Heart left ventricle (tissue), 16 donors: ENCODE data around the gene RPGRIP1L. TPM values are rescaled to one million over a fixed set of nuclear protein-coding genes. Genes with fewer than 3 reads are reported as not detected.

Experiments used
- ATAC-seq, 4 donors: fragments of 200-7000 bp; cut with Tn5 transposase; one replicate each; pipeline ENCODE4 v1.9.1; 2020 to 2022; ENCODE audit warnings: moderate library complexity in 4 of 4, mild to moderate bottlenecking in 3 of 4, moderate number of reproducible peaks in 1 of 4
- DNase-seq, 5 donors: peaks; one replicate each; pipeline ENCODE4 v3.0.0-alpha.2; 2020
- H3K27ac ChIP-seq, 12 donors: fragments of 200-600 bp; sonication (generic) in 4 of 12; one replicate each; pipeline versions ENCODE4 v1.5.0 to v1.8.0; 2016 to 2022; ENCODE audit warnings: mild to moderate bottlenecking in 2 of 12
- H3K27me3 ChIP-seq, 9 donors: fragments of 200-600 bp; sonication (generic) in 2 of 9; one replicate each; pipeline versions ENCODE4 v1.5.1 to v1.8.0; 2016 to 2022; ENCODE audit warnings: mild to moderate bottlenecking in 3 of 9
- H3K36me3 ChIP-seq, 9 donors: fragments of 200-600 bp; sonication (generic) in 2 of 9; one replicate each; pipeline versions ENCODE4 v1.5.0 to v1.8.0; 2018 to 2022; ENCODE audit warnings: mild to moderate bottlenecking in 2 of 9
- H3K4me1 ChIP-seq, 12 donors: fragments of 200-600 bp; sonication (generic) in 4 of 12; one replicate each; pipeline versions ENCODE4 v1.5.0 to v1.8.0; 2016 to 2022; ENCODE audit warnings: mild to moderate bottlenecking in 3 of 12
- H3K4me3 ChIP-seq, 12 donors: fragments of 200-600 bp; sonication (generic) in 4 of 12; one replicate each; pipeline versions ENCODE4 v1.5.0 to v1.8.0; 2017 to 2022; ENCODE audit warnings: mild to moderate bottlenecking in 9 of 12, moderate library complexity in 4 of 12
- H3K9me3 ChIP-seq, 12 donors: fragments of 200-600 bp; sonication (generic) in 4 of 12; one replicate each; pipeline versions ENCODE4 v1.5.0 to v1.8.0; 2016 to 2022; ENCODE audit warnings: mild to moderate bottlenecking in 1 of 12
- POLR2A ChIP-seq, 2 donors: fragments of 450-650 bp; IDR thresholded peaks; one replicate each; pipeline ENCODE4 v1.6.1; 2017; ENCODE audit warnings: antibody characterized with exemption in 2 of 2, mild to moderate bottlenecking in 2 of 2, moderate library complexity in 2 of 2
- WGBS, 4 donors: extraction: QIAGEN DNeasy Blood & Tissue Kit in 2 of 4; methylation state at CpG; one replicate each; pipeline versions ENCODE4 v1.1.5 to v1.1.7; 2013 to 2018; 5-methylcytosine and 5-hydroxymethylcytosine counted together
- intact Hi-C, 10 donors: fragments of 100-400 bp; cut with DNase I; formaldehyde crosslinking; loops; one replicate each; pipeline versions ENCODE4 v1.11.1 to v1.14.2; 2022
- polyA plus RNA-seq, 2 donors: library from polyadenylated mRNA; stranded (reverse); fragments of 200-250 nt; gene quantifications; one replicate each; pipeline ENCODE4 v1.2.3, GENCODE V29; 2013
- total RNA-seq, 9 donors: library from RNA; depleted of rRNA in 2 of 9; stranded (reverse); fragments of >200 nt in 2 of 9; fragmentation: NEBNext Ultra II Directional in 3 of 9; extraction: Animal tissue kit (Norgen Biotek cat#: 25700) in 3 of 9; gene quantifications; one replicate each; pipeline versions ENCODE4 v1.1.0 to v1.2.4, GENCODE V29; 2016 to 2023
- TF ChIP-seq, protein P1 (sequence below), 12 donors: fragments of 200-600 bp; sonication (generic) in 4 of 12; IDR thresholded peaks; one replicate each; pipeline versions ENCODE4 v1.5.0 to v1.8.0; 2018 to 2022; ENCODE audit warnings: antibody characterized with exemption in 12 of 12, mild to moderate bottlenecking in 5 of 12
- donor health status: ischemic (EF 13 %, LVEDD 7.1; RV severe dilation, severe dysfunction).
- donor health status: healthy with polysubstance abuse.
- donor health status: DM: no; HTN: yes; CAD: no.
- donor health status: DM: no; HTN: no; CAD: no.
- donor health status: ischemic (EF 25% LVEDD 6.9; RV normal size, moderate dysfunction).
- donor health status: ischemic (EF 25% LVEDD 5.7; RV mildly dilated, moderate dysfunction).
- donor health status: healthy.
- donor health status: DM: yes; HTN: yes; CAD: no.
- donor health status: ischemic (EF 35%, LVEDD 5.7; RV mildly dilated, moderate dysfunction).
- donor health status: nonischemic (EF 11% LVEDD 7.7; RV severe dilation, severe dysfunction).
- donor health status: DM: yes; HTN: yes; CAD: no.
- donor health status: PGD.
- donor health status: ischemic (EF 29% LVEDD 5.4; RV normal size, mild dysfunction).
- donor health status: nonischemic (EF 23%, LVEDD 6.1; RV moderate dilation, normal function).

Gene RPGRIP1L
- total and polyA plus RNA-seq, 11 donors = 0.69 to 4.6 (median 2.3) TPM

DNA sequence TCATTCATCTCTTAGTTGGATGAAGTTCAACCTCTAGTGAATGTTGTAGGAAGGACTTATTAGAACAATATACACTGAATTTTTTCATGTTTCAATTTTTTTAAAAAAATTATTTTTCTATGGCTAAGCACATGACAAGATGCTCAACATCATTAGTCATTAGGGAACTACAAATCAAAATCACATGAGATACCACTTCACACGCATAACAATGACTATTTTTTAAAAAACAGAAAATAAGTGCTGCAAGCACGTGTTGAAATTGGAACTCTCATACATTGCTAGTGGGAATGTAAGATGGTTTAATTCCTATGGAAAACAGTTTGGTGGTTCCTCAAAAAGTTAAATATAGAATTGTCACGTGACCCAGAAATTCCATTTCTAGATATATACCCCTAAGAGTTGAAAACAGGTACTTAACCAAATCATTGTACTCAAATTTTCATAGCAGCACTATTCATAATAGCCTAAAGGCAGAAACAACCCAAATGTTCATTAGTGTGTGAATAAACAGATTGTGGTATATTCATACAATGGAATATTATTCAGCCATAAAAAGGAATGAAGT lies 115.5 kb downstream of the RPGRIP1L start:
- no peak for ATAC-seq

DNA sequence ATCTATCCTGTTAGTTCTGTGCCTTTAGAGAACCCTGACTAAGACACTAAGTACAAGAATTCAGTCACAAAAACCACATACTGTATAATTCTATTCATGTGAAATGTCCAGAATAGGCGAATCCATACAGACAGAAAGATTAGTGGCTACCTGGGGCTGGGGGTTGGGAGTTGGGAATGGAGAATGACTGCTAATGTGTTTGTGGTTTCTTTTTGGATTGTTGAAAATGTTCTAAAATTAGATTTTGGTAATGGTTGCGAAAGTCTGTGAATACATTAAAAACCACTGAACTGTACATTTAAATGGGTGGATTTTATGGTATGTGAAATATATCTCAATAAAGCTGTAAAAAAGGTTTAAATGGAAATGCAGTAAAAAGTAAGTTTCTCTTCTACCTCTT lies 120.3 kb downstream of the RPGRIP1L start:
- 89 to 95% (median 91%) methylated on average over 2 of the region's 2 CpGs for WGBS, 4 donors
- DNase-seq = no peak
- Histone ChIP-seq H3K36me3 (no peaks in the 10 kb centered on the region), H3K27ac (no peak overlapping the region), H3K4me3 (no peak overlapping the region), H3K27me3 (no peaks in the 10 kb centered on the region), H3K4me1 (no peaks in the 10 kb centered on the region), H3K9me3 (peaks cover 0 to 1% (median 0%) of the 10 kb centered on the region in 12 donors)
- intact Hi-C loops = no loop called here
- TF ChIP-seq, protein P1, sequence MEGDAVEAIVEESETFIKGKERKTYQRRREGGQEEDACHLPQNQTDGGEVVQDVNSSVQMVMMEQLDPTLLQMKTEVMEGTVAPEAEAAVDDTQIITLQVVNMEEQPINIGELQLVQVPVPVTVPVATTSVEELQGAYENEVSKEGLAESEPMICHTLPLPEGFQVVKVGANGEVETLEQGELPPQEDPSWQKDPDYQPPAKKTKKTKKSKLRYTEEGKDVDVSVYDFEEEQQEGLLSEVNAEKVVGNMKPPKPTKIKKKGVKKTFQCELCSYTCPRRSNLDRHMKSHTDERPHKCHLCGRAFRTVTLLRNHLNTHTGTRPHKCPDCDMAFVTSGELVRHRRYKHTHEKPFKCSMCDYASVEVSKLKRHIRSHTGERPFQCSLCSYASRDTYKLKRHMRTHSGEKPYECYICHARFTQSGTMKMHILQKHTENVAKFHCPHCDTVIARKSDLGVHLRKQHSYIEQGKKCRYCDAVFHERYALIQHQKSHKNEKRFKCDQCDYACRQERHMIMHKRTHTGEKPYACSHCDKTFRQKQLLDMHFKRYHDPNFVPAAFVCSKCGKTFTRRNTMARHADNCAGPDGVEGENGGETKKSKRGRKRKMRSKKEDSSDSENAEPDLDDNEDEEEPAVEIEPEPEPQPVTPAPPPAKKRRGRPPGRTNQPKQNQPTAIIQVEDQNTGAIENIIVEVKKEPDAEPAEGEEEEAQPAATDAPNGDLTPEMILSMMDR (IDR thresholded peaks at IDR 0.05) = no peak
- TF ChIP-seq POLR2A (IDR thresholded peaks at IDR 0.05) = no peak
- no peak for ATAC-seq

More for the DNA sequence above, 115.5 kb downstream of the RPGRIP1L start:
- Histone ChIP-seq H3K4me3 (no peak overlapping the region), H3K9me3 (peaks cover 0 to 16% (median 4%) of the 10 kb centered on the region in 12 donors), H3K36me3 (no peaks in the 10 kb centered on the region), H3K27me3 (no peaks in the 10 kb centered on the region), H3K27ac (no peak overlapping the region), H3K4me1 (no peaks in the 10 kb centered on the region)
- 87 to 92% (median 90%) methylated on average over 3 of the region's 3 CpGs for WGBS, 4 donors
- no peak for DNase-seq
- TF ChIP-seq POLR2A (IDR thresholded peaks at IDR 0.05) = no peak
- TF ChIP-seq, protein P1 (IDR thresholded peaks at IDR 0.05) = no peak
- intact Hi-C loops = no loop called here

DNA sequence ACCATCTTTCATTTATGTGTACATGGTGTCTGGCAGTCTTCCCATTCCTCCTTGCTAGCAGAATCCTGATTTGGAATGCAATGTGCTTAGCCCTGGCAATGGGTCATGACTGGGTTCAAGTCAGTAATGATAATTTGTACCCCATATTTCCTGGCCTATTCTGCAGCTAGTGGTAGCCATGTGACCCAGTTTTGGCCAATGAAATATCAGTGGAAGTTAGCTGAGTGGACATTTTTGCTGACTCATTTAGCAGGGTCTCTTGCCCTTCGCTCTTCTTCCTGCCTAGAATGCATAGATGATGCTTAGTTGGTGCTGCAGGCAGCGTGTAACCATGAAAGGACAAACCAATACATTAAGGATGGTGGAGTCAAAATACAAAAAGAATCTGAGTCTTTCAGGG lies 121.9 kb downstream of the RPGRIP1L start:
- WGBS, 4 donors = 89 to 96% (median 92%) methylated on average over 2 of the region's 2 CpGs
- no peak for DNase-seq
- no peaks in the 10 kb centered on the region for H3K36me3 ChIP-seq
- no peak overlapping the region for H3K27ac ChIP-seq
- no peaks in the 10 kb centered on the region for H3K27me3 ChIP-seq
- H3K4me1 ChIP-seq = no peaks in the 10 kb centered on the region
- ATAC-seq = no peak
- intact Hi-C loops = no loop called here
- no peak for TF ChIP-seq POLR2A (IDR thresholded peaks at IDR 0.05)
- TF ChIP-seq, protein P1 (IDR thresholded peaks at IDR 0.05) = no peak
- H3K9me3 ChIP-seq = no peaks in the 10 kb centered on the region
- H3K4me3 ChIP-seq = no peak overlapping the region

DNA sequence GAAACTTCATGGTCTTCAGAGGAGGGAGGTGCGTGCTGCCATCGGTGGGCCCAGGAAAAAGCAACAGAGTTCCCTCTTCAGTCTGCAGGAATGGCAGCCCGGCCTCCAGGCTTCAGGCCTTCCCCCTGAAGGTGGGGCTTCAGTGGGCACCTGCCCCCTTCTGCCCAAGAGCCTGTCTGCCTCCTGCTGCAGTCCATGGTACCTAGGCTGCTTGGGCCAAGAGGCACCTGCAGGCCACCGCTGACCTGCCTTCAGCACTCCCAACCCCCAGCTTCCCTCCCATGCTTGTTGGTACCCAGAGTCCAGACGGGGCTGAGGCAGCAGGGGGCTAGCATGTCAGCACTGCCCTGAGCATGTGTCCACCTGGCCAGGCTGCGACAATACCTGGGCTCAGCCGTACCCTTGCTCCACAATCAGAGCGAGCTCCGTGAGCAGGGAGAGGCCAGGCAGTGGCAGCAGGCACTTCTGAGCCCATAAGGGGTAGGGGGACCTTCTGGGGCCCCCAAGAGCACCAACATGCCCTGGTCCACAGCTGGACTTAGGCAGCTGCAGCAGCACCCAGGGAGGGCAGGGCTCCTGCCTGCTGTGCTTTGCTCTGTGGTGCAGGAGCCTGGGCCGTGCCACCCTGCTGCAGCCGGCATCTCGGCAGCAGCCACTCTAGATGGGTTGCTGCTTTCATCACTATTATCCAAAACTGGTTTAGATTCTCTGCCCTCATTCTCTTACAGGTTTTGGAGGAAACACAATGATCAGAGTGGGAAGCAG lies 123.4 kb downstream of the RPGRIP1L start:
- Histone ChIP-seq H3K36me3 (no peaks in the 10 kb centered on the region), H3K4me3 (no peak overlapping the region), H3K4me1 (no peaks in the 10 kb centered on the region), H3K9me3 (no peaks in the 10 kb centered on the region), H3K27me3 (no peaks in the 10 kb centered on the region), H3K27ac (no peak overlapping the region)
- TF ChIP-seq POLR2A (IDR thresholded peaks at IDR 0.05) = no peak
- TF ChIP-seq, protein P1 (IDR thresholded peaks at IDR 0.05) = no peak
- peak in 1 of 4 donors; percentile 24 for ATAC-seq
- DNase-seq = no peak
- WGBS, 4 donors = 86 to 88% (median 88%) methylated on average over 5 to 12 of the region's 12 CpGs
- intact Hi-C loops = no loop called here
